ENCODE measurements around the gene OSBPL1A. TPM values are rescaled to one million over a fixed set of nuclear protein-coding genes. Genes with fewer than 3 reads are reported as not detected.

Gene OSBPL1A
- total and polyA plus RNA-seq, 2 experiments from 2014 or later: 14.9 to 24.1 TPM

DNA sequence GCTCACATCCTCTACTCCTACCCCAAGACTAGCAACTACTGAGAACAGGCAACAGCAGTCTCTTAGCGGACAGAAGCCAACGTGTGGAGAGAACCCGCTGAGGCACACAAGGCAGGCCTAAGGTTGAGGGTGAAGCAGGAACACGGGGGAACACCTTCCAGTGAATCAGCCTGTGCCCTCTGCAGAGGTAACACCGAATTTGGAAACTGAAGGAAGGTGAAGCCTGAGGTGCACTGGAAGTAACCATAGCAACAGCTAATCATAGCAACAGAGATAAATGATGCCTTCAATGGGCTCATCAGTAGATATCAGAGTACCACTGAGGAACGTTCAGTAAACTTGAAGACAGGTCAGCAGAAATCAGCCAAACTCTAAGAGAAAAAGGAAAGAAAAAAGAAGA, 43.3 kb downstream of the OSBPL1A start:
- no peak for DNase-seq
- Histone ChIP-seq H3K4me2 (ENCODE audit: unreplicated experiment) (no peak overlapping the region), H3F3A (ENCODE audit: insufficient read depth) (no peaks in the 10 kb centered on the region), H4K20me1 (ENCODE audit: insufficient read depth) (no peaks in the 10 kb centered on the region), H3K79me2 (ENCODE audit: insufficient read depth) (no peaks in the 10 kb centered on the region), H3K9me3 (ENCODE audit: low read depth) (no peaks in the 10 kb centered on the region), H3K36me3 (ENCODE audit: low read depth) (no peaks in the 10 kb centered on the region), H3K27me3 (replicated peaks; ENCODE audit: insufficient read depth) (no peaks in the 10 kb centered on the region), H3K27ac (no peak overlapping the region), H3K4me3 (no peak overlapping the region), H3K9ac (no peak overlapping the region), H2AFZ (no peak overlapping the region), H3K9me2 (ENCODE audit: insufficient read depth) (no peaks in the 10 kb centered on the region), H3K4me1 (ENCODE audit: insufficient read depth) (no peaks in the 10 kb centered on the region)
- TF ChIP-seq EZH2 (IDR thresholded peaks at IDR 0.05; ENCODE audit: insufficient read depth, poor library complexity, severe bottlenecking): no peak
- no peak for TF ChIP-seq EZH2phosphoT487 (IDR thresholded peaks at IDR 0.05; ENCODE audit: insufficient read depth, low read depth)
- 72 to 76% methylated on average over 6 of the region's 6 CpGs for WGBS, 2 experiments (ENCODE audit: low coverage in 1 of 2, low lambda C conversion rate in 2 of 2, missing lambda C conversion rate in 2 of 2)
- in situ Hi-C loops (cut with MboI): no loop called here

DNA sequence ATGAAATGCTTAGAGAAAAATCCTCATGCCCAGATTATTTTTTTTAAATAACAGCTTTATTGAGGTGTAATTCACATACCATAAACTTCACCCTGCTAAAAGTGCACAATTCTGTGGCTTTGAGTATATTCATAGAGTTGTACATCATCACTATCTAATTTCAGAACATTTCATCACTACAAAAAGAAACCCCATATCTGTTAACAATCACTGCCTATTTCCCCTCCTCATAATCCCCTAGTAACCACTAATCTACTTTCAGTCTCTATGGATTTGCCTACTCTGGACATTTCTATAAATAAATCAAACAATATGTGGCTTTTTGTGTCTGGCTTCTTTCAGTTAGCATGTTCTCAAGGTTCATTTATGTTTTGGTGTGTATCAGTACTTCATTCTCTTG, 51.4 kb downstream of the OSBPL1A start:
- in situ Hi-C loops (cut with MboI): no loop called here
- TF ChIP-seq EZH2phosphoT487 (IDR thresholded peaks at IDR 0.05; ENCODE audit: insufficient read depth, low read depth): no peak
- TF ChIP-seq EZH2 (IDR thresholded peaks at IDR 0.05; ENCODE audit: insufficient read depth, poor library complexity, severe bottlenecking): no peak
- Histone ChIP-seq H3K36me3 (ENCODE audit: low read depth) (no peaks in the 10 kb centered on the region), H3K4me1 (ENCODE audit: insufficient read depth) (no peaks in the 10 kb centered on the region), H3K9me2 (ENCODE audit: insufficient read depth) (no peaks in the 10 kb centered on the region), H3F3A (ENCODE audit: insufficient read depth) (no peaks in the 10 kb centered on the region), H3K27ac (no peak overlapping the region), H4K20me1 (ENCODE audit: insufficient read depth) (no peaks in the 10 kb centered on the region), H3K79me2 (ENCODE audit: insufficient read depth) (no peaks in the 10 kb centered on the region), H3K4me3 (no peak overlapping the region), H3K4me2 (ENCODE audit: unreplicated experiment) (no peak overlapping the region), H3K9ac (no peak overlapping the region), H2AFZ (no peak overlapping the region), H3K9me3 (ENCODE audit: low read depth) (no peaks in the 10 kb centered on the region), H3K27me3 (replicated peaks; ENCODE audit: insufficient read depth) (no peaks in the 10 kb centered on the region)
- no peak for DNase-seq

DNA sequence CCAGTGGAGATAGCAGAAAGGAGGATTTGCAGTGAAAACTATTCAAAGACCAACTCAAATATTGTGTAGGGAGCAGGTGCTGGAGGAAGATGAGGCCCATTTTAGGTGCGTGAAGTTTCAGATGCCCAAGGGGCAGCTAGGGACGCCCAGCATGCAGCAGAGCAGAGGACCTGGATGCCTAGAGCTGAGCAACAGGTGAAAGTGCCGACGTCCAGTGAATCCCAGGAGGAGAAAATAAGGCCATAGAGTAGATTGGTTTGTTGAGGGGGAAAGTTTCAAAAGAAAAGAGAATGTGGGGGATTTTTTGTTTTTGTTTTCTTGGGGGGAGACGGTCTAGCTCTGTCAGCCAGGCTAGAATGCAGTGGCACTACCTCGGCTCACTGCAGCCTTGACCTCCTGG, 53.1 kb downstream of the OSBPL1A start:
- TF ChIP-seq EZH2 (IDR thresholded peaks at IDR 0.05; ENCODE audit: insufficient read depth, poor library complexity, severe bottlenecking) (no peak), EZH2phosphoT487 (IDR thresholded peaks at IDR 0.05; ENCODE audit: insufficient read depth, low read depth) (no peak)
- no peaks in the 10 kb centered on the region for H3K9me3 ChIP-seq (ENCODE audit: low read depth)
- H3K4me3 ChIP-seq: no peak overlapping the region
- H3K79me2 ChIP-seq (ENCODE audit: insufficient read depth): no peaks in the 10 kb centered on the region
- H3K9ac ChIP-seq: no peak overlapping the region
- H3F3A ChIP-seq (ENCODE audit: insufficient read depth): no peaks in the 10 kb centered on the region
- H3K27ac ChIP-seq: no peak overlapping the region
- no peak for DNase-seq
- in situ Hi-C loops (cut with MboI): no loop called here
- H3K36me3 ChIP-seq (ENCODE audit: low read depth): no peaks in the 10 kb centered on the region
- no peak overlapping the region for H3K4me2 ChIP-seq (ENCODE audit: unreplicated experiment)
- no peaks in the 10 kb centered on the region for H3K9me2 ChIP-seq (ENCODE audit: insufficient read depth)
- no peaks in the 10 kb centered on the region for H3K27me3 ChIP-seq (replicated peaks; ENCODE audit: insufficient read depth)
- no peak overlapping the region for H2AFZ ChIP-seq
- no peaks in the 10 kb centered on the region for H3K4me1 ChIP-seq (ENCODE audit: insufficient read depth)
- WGBS, 2 experiments (ENCODE audit: low coverage in 1 of 2, low lambda C conversion rate in 2 of 2, missing lambda C conversion rate in 2 of 2): 88 to 96% methylated on average over 4 to 6 of the region's 6 CpGs
- no peaks in the 10 kb centered on the region for H4K20me1 ChIP-seq (ENCODE audit: insufficient read depth)

DNA sequence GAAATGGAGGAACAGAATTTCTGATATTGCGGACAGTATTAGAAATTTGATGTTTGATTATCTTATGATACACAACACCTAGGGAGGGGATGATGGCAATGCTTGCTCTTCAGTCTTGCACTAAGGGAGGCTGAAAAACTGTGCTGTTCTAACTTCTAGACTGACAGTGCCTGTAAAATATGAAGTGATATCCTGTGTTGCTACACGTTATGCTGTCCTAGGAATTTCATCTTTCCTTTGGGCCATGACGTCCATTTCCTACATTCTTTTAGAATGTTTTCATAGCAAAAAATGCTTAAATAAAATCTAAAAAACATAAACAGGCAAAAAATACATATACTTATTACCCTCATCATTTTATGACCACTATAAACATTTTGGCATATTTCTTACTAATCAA, 55.3 kb downstream of the OSBPL1A start:
- H3K4me2 ChIP-seq (ENCODE audit: unreplicated experiment): no peak overlapping the region
- TF ChIP-seq EZH2 (IDR thresholded peaks at IDR 0.05; ENCODE audit: insufficient read depth, poor library complexity, severe bottlenecking) (no peak), EZH2phosphoT487 (IDR thresholded peaks at IDR 0.05; ENCODE audit: insufficient read depth, low read depth) (no peak)
- no peak overlapping the region for H3K4me3 ChIP-seq
- H3F3A ChIP-seq (ENCODE audit: insufficient read depth): no peaks in the 10 kb centered on the region
- no peaks in the 10 kb centered on the region for H4K20me1 ChIP-seq (ENCODE audit: insufficient read depth)
- H3K27me3 ChIP-seq (replicated peaks; ENCODE audit: insufficient read depth): no peaks in the 10 kb centered on the region
- in situ Hi-C loops (cut with MboI): no loop called here
- no peaks in the 10 kb centered on the region for H3K79me2 ChIP-seq (ENCODE audit: insufficient read depth)
- H2AFZ ChIP-seq: no peak overlapping the region
- 89 to 92% methylated on average over 3 of the region's 3 CpGs for WGBS, 2 experiments (ENCODE audit: low coverage in 1 of 2, low lambda C conversion rate in 2 of 2, missing lambda C conversion rate in 2 of 2)
- no peaks in the 10 kb centered on the region for H3K9me2 ChIP-seq (ENCODE audit: insufficient read depth)
- H3K36me3 ChIP-seq (ENCODE audit: low read depth): no peaks in the 10 kb centered on the region
- no peak for DNase-seq
- no peaks in the 10 kb centered on the region for H3K4me1 ChIP-seq (ENCODE audit: insufficient read depth)
- no peak overlapping the region for H3K9ac ChIP-seq
- no peak overlapping the region for H3K27ac ChIP-seq
- H3K9me3 ChIP-seq (ENCODE audit: low read depth): no peaks in the 10 kb centered on the region

DNA sequence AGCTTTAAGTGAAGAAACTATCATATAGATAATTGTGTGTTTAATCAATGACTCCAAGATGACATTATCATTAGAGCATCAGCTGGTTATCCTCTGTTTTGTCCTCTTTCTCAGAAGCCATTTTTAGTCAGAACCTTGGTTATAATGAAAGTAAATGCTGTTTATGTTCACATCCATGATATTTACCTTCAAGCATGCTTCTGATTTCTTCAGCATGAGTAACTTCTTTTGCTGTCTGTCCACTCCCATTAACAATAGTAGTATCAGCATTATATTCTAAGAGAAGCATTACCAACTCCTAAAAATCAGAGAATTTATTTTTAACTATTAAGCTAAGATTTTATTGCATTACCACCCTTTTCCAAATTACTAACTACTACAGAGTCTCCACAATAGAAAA, 56.3 kb downstream of the OSBPL1A start:
- H3F3A ChIP-seq (ENCODE audit: insufficient read depth): no peaks in the 10 kb centered on the region
- H3K27me3 ChIP-seq (replicated peaks; ENCODE audit: insufficient read depth): no peaks in the 10 kb centered on the region
- TF ChIP-seq EZH2phosphoT487 (IDR thresholded peaks at IDR 0.05; ENCODE audit: insufficient read depth, low read depth) (no peak), EZH2 (IDR thresholded peaks at IDR 0.05; ENCODE audit: insufficient read depth, poor library complexity, severe bottlenecking) (no peak)
- H3K79me2 ChIP-seq (ENCODE audit: insufficient read depth): no peaks in the 10 kb centered on the region
- H3K4me1 ChIP-seq (ENCODE audit: insufficient read depth): no peaks in the 10 kb centered on the region
- no peak overlapping the region for H3K27ac ChIP-seq
- no peak overlapping the region for H3K4me2 ChIP-seq (ENCODE audit: unreplicated experiment)
- no peak for DNase-seq
- no peaks in the 10 kb centered on the region for H4K20me1 ChIP-seq (ENCODE audit: insufficient read depth)
- no peaks in the 10 kb centered on the region for H3K36me3 ChIP-seq (ENCODE audit: low read depth)
- H3K9me3 ChIP-seq (ENCODE audit: low read depth): no peaks in the 10 kb centered on the region
- H3K9me2 ChIP-seq (ENCODE audit: insufficient read depth): no peaks in the 10 kb centered on the region
- in situ Hi-C loops (cut with MboI): no loop called here
- no peak overlapping the region for H2AFZ ChIP-seq
- H3K4me3 ChIP-seq: no peak overlapping the region
- no peak overlapping the region for H3K9ac ChIP-seq

Data from GM23248 (cell line).